Thymus (tissue), 11 donors: ENCODE measurements around the gene HLA-DOA. TPM values are rescaled to one million over a fixed set of nuclear protein-coding genes. Genes with fewer than 3 reads are reported as not detected.
A peak's percentile ranks its signal among the peaks of the same experiment; 100 is the strongest.

Experiments
- DNase-seq, 9 donors: peaks; one replicate each; pipeline ENCODE4 v3.0.0-alpha.2; 2013; ENCODE audit warnings: low spot score in 9 of 9, low read depth in 6 of 9, missing footprints in 1 of 9
- H3K27ac ChIP-seq, 2 donors: one replicate each; pipeline ENCODE4 v1.5.1; 2013; ENCODE audit warnings: control low read depth in 1 of 2, low read depth in 1 of 2, low read length in 1 of 2, mild to moderate bottlenecking in 1 of 2, moderate library complexity in 1 of 2
- H3K27me3 ChIP-seq, 2 donors: one replicate each; pipeline ENCODE4 v1.5.1; 2013; ENCODE audit warnings: low read length in 1 of 2; ENCODE audit not compliant: control insufficient read depth in 2 of 2, insufficient read depth in 1 of 2
- H3K36me3 ChIP-seq, 2 donors: one replicate each; pipeline ENCODE4 v1.5.1; 2013; ENCODE audit warnings: low read length in 1 of 2, mild to moderate bottlenecking in 1 of 2, moderate library complexity in 1 of 2; ENCODE audit not compliant: control insufficient read depth in 2 of 2, insufficient read depth in 2 of 2
- H3K4me1 ChIP-seq, 2 donors: one replicate each; pipeline ENCODE4 v1.5.1; 2013; ENCODE audit warnings: low read length in 2 of 2; ENCODE audit not compliant: control insufficient read depth in 2 of 2, insufficient read depth in 2 of 2
- H3K4me3 ChIP-seq, 2 donors: one replicate each; pipeline ENCODE4 v1.5.1; 2013; ENCODE audit warnings: low read length in 2 of 2, control low read depth in 1 of 2, mild to moderate bottlenecking in 1 of 2
- H3K9me3 ChIP-seq, 2 donors: one replicate each; pipeline ENCODE4 v1.5.1; 2013; ENCODE audit warnings: low read length in 1 of 2, mild to moderate bottlenecking in 1 of 2; ENCODE audit not compliant: control insufficient read depth in 2 of 2, insufficient read depth in 1 of 2
- WGBS: extraction: QIAGEN DNeasy Blood & Tissue Kit; methylation state at CpG from one replicate; pipeline ENCODE4 v1.1.7; 2013; 5-methylcytosine and 5-hydroxymethylcytosine counted together
- polyA plus RNA-seq: library from polyadenylated mRNA; stranded (reverse); fragments of 200-250 nt; gene quantifications from one replicate; pipeline ENCODE4 v1.2.3, GENCODE V29; 2013
- total RNA-seq: library from RNA; stranded (reverse); fragments of 120-200 nt; gene quantifications from one replicate; pipeline ENCODE4 v1.2.4, GENCODE V29; 2013
- donor health status: healthy.

The HLA-DOA gene
- total and polyA plus RNA-seq, 2 donors: 27.9 to 38.8 TPM

DNA sequence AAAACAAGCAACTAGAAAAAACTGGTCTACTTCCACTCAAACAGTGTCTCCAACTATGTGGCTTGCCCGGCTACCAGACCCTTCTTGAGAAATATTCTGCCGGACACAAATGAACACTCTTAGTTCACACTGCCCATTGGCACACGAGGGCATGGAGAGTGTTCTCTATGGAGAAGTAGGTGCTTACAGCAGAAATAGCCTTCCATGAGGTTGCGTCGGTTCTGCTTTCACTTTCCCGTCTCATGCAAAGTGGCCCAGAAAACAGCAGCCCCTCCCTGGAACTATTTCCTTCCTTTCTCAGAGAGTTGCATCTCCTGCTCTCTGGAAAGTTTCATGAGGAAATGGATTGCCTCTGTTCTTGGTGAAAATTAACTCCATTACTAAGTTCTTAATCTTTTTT, 9.5 kb upstream of the HLA-DOA start:
- Histone ChIP-seq H3K27ac (peak overlapping the region in 1 of 2 donors; percentile 63), H3K4me1 (peaks cover 3 to 8% of the 10 kb centered on the region in 2 donors), H3K27me3 (no peaks in the 10 kb centered on the region), H3K9me3 (no peaks in the 10 kb centered on the region), H3K36me3 (no peaks in the 10 kb centered on the region), H3K4me3 (peak overlapping the region in 1 of 2 donors; percentile 43)
- WGBS: 2% methylated on average over 6 of the region's 6 CpGs
- peak in 5 of 9 donors; percentile 20 to 56 (median 43) for DNase-seq

- Histone ChIP-seq H3K4me3 (no peak overlapping the region), H3K36me3 (no peaks in the 10 kb centered on the region), H3K4me1 (peaks cover 3 to 8% of the 10 kb centered on the region in 2 donors), H3K9me3 (no peaks in the 10 kb centered on the region), H3K27me3 (peaks cover 0 to 3% of the 10 kb centered on the region in 2 donors), H3K27ac (peak overlapping the region; percentile 48 to 67)
- DNase-seq: no peak
Measured at GRCh38 chr6:33018418-33018817, 9.0 kb upstream of the HLA-DOA start.

- Histone ChIP-seq H3K36me3 (no peaks in the 10 kb centered on the region), H3K27ac (peak overlapping the region; percentile 48 to 67), H3K4me1 (peaks cover 3 to 8% of the 10 kb centered on the region in 2 donors), H3K9me3 (no peaks in the 10 kb centered on the region), H3K4me3 (no peak overlapping the region), H3K27me3 (peaks cover 0 to 3% of the 10 kb centered on the region in 2 donors)
- WGBS: 93% methylated on average over 3 of the region's 3 CpGs
- DNase-seq: no peak
Measured at GRCh38 chr6:33017694-33018353, 8.4 kb upstream of the HLA-DOA start.

- H3K9me3 ChIP-seq: no peaks in the 10 kb centered on the region
- H3K27ac ChIP-seq: peak overlapping the region in 1 of 2 donors; percentile 9
- no peak for DNase-seq
- no peaks in the 10 kb centered on the region for H3K36me3 ChIP-seq
- 74% methylated on average over 4 of the region's 4 CpGs for WGBS
- H3K4me3 ChIP-seq: no peak overlapping the region
- peaks cover 0 to 3% of the 10 kb centered on the region in 2 donors for H3K27me3 ChIP-seq
- H3K4me1 ChIP-seq: peaks cover 3 to 8% of the 10 kb centered on the region in 2 donors
Measured at GRCh38 chr6:33017018-33017417, 7.6 kb upstream of the HLA-DOA start.

DNA sequence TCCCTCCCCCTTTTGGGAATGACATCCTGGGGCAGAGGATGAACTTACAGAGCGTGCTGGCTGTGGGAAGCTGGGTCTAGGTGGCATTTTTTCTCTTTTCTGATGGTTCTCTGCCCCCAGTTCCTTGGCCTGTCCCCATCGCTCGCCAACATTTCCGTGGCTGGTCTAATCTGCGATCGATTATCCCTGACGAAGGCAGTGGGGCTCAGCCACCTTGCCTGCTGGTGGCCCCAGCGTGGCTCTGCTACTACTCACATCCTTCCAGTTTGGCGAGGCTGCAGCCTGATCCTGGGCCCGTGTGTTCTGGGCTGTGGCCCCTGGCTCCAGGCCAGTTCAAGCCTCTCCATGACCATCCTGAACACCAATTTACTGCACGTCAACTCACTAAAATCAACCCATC, 6.4 kb upstream of the HLA-DOA start:
- DNase-seq: no peak
- H3K9me3 ChIP-seq: no peaks in the 10 kb centered on the region
- WGBS: 88% methylated on average over 11 of the region's 11 CpGs
- H3K27me3 ChIP-seq: peaks cover 0 to 3% of the 10 kb centered on the region in 2 donors
- no peak overlapping the region for H3K4me3 ChIP-seq
- H3K4me1 ChIP-seq: peaks cover 3 to 8% of the 10 kb centered on the region in 2 donors
- H3K27ac ChIP-seq: no peak overlapping the region
- H3K36me3 ChIP-seq: no peaks in the 10 kb centered on the region

DNA sequence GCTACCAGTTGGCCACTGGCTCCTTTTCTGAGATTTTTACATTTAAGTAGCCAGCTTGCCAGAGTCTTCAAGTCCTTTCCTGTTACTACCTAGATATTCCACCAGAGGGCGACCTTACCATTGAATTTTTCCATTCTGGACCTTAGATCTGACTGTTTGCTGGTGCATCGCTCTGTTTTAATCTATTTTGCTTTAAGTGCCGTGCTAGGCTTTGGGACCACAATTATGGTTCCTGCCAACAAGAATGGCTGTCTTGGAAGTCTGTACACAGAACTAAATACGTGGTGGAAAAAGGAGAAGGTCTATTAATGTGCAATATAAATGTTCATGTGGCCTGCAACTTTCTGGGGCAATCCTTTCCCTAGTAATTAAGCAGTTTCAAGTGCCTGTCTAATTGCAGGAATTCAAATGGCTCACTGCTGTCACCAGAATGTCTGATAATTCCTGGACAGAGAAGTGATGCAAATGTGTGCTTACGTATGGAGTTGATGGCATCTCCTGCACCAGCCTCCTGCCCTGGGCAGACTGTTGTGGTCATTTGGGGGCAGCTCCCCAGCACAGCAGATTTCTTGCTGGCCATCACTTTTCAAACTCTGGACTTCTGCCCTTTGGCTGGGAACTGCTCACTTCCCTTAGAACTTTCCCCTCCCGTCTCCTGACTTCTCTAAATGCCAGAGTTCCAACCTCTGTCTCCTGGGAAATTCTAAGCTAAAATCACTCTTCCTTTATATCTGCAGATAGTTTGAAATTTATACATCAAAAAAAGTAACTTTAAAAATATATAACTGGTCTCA, 5.6 kb upstream of the HLA-DOA start:
- Histone ChIP-seq H3K4me3 (no peak overlapping the region), H3K36me3 (no peaks in the 10 kb centered on the region), H3K9me3 (no peaks in the 10 kb centered on the region), H3K4me1 (peaks cover 3 to 8% of the 10 kb centered on the region in 2 donors), H3K27ac (no peak overlapping the region), H3K27me3 (peaks cover 0 to 3% of the 10 kb centered on the region in 2 donors)
- peak in 8 of 9 donors; percentile 65 to 89 (median 80) for DNase-seq
- 33% methylated on average over 6 of the region's 6 CpGs for WGBS

DNA sequence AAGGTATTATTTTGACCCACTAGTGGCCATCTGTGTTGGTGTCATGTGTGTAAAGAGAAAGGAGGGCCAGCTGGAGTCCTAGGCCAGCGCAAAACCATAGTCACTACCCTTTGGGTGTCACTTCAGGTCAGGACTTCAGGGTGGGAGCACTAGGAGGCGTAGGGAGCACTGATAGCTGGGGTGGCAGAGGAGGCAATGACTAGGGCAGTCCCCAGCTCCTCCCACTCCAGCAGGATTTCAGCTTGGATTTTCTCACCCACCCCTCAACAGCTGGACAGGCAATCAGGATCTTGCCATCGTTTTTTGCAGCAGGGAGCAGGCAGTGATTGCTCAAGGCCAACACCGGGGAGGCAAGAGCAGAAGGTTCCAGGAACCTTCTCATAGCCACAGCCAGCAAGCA, 4.2 kb upstream of the HLA-DOA start:
- H3K27ac ChIP-seq: no peak overlapping the region
- WGBS: 65% methylated on average over 4 of the region's 4 CpGs
- H3K27me3 ChIP-seq: peaks cover 0 to 8% of the 10 kb centered on the region in 2 donors

GRCh38 chr6:33010356-33010755, 965 bp upstream of the HLA-DOA start:
- no peak for DNase-seq
- H3K4me1 ChIP-seq: peaks cover 0 to 9% of the 10 kb centered on the region in 2 donors
- H3K4me3 ChIP-seq: no peak overlapping the region
- no peaks in the 10 kb centered on the region for H3K36me3 ChIP-seq
- WGBS: 97% methylated on average over 7 of the region's 7 CpGs
- H3K27me3 ChIP-seq: peaks cover 0 to 8% of the 10 kb centered on the region in 2 donors
- H3K27ac ChIP-seq: no peak overlapping the region
- H3K9me3 ChIP-seq: no peaks in the 10 kb centered on the region

More for the DNA sequence above, 4.2 kb upstream of the HLA-DOA start:
- peaks cover 0 to 12% of the 10 kb centered on the region in 2 donors for H3K4me1 ChIP-seq
- H3K9me3 ChIP-seq: no peaks in the 10 kb centered on the region
- H3K36me3 ChIP-seq: no peaks in the 10 kb centered on the region
- no peak for DNase-seq
- H3K4me3 ChIP-seq: no peak overlapping the region

GRCh38 chr6:33007831-33008400, 1.5 kb downstream of the HLA-DOA start:
- H3K4me1 ChIP-seq: peaks cover 0 to 9% of the 10 kb centered on the region in 2 donors
- H3K4me3 ChIP-seq: no peak overlapping the region
- DNase-seq: no peak
- no peaks in the 10 kb centered on the region for H3K9me3 ChIP-seq
- peaks cover 0 to 5% of the 10 kb centered on the region in 2 donors for H3K27me3 ChIP-seq
- H3K27ac ChIP-seq: no peak overlapping the region
- no peaks in the 10 kb centered on the region for H3K36me3 ChIP-seq
- WGBS: 98% methylated on average over 26 of the region's 26 CpGs
